HG02759 (cell line): ENCODE results near the gene RIPOR3.
"Not testable (repeated sequence)": the region's sequence is repeated elsewhere in the genome, so short reads cannot be mapped to it uniquely, and the experiment has no call there.

Experiments
- ATAC-seq: cut with Tn5 transposase; IDR thresholded peaks from one replicate; pipeline ENCODE4 v1.9.1; 2021; ENCODE audit warnings: mild to moderate bottlenecking, moderate library complexity; ENCODE audit not compliant: unreplicated experiment

Gene RIPOR3

DNA sequence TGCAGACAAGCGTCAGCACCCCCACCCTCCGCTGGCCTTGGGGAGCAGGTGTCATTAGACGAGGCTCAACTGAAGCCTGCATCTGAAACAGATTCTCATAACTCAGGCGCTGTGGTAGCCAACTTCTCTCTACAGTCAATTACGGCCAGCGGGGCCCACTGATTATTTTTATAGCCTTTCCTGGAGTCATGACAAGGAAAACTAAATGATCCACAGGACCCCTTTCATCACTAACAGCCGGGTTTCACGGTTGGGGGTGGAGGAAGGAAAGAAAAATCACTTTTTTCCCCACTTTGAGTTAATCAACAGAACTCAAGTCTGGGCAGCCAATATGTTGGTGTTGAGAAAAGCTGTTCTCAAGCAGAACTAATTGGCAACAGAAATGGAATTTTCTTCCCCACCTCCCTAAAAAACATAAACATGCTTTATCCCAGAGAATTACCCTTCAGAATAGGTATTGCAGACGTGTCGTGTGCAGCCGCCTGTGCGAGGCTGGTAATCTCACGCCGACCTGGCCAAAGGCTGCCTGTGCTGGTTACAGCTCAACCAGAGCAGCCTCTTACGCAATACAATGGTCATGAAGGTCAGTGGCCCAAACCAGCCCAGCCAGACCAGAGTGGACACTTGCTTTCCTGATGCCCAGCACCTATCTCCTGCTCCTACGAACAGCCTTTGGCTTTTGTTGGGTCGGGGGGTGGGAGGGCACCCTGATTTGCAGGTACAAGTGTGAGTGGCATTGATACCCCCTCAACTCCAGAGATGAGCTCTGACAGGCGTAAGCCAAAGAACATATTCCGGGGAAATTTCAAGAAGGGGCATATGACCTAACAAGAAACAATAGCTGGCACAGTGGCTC lies 11.0 kb downstream of the RIPOR3 start:
- ATAC-seq: no peak

DNA sequence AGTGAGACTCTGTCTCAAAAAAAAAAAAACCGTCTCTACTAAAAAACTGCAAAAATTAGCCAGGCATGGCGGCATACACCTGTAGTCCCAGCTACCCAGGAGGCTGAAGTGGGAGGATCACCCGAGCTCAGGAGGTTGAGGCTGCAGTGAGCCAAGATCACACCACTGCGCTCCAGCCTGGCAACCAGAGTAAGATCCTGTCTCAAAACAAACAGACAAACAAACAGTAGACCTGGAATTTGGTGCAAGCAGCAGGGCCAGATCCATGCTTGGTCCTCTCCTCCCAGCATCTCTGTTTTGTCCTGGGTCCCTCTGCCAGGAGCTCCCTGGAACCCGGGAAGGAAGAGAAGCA lies 11.6 kb downstream of the RIPOR3 start:
- ATAC-seq: no peak

GRCh38 chr20:50678169-50678898 lies 13.0 kb downstream of the RIPOR3 start:
- ATAC-seq: no peak

- no peak for ATAC-seq
Observed at GRCh38 chr20:50676858-50677257, 14.5 kb downstream of the RIPOR3 start.

DNA sequence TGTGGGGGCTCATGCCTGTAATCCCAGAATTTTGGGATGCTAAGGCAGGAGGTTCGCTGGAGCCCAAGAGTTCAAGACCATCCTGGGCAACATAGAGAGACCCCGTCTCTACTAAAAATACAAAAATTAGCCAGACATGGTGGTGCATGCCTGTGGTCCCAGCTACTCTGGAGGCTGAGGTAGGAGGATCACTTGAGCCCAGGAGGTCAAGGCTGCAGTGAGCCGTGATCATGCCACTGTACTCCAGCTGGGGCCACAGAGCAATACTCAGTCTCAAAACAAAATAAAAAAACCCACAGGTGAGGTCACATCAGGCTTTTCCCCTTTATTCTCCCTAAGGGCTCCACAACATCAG lies 15.0 kb downstream of the RIPOR3 start:
- ATAC-seq: not testable (repeated sequence)

DNA sequence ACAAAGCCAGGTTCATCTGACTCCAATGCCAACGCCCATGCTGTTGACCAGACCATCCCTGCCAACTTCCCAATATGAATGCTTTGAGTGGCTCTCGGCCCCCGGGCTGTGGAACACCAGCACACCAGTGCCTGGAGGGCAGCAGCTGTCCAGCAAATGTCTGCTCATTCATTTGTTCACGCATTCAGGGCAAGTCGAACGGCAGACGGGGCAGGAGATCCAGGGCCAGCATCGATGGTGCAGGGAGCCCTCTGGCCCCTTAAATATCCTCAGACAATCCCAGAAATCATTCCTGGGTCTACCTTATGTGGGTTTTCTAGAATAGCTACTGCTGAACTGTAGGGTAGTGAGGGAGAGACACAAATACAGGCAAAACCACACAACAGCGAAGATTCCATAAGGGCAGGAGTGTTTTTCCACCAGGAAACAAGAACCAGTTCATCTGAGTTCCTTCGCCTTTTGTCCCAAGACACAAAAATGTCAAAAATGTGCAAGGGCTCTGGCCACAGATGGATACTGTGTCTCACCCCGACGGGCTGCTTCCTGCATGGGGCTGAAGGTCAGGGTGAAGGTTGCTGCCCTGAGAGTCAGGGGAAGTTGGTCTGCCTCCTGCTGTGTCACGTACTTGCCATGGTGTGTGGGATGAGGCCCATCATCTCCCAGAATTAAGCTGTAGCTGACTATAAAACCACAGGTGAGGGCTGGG lies 15.5 kb downstream of the RIPOR3 start:
- no peak for ATAC-seq

DNA sequence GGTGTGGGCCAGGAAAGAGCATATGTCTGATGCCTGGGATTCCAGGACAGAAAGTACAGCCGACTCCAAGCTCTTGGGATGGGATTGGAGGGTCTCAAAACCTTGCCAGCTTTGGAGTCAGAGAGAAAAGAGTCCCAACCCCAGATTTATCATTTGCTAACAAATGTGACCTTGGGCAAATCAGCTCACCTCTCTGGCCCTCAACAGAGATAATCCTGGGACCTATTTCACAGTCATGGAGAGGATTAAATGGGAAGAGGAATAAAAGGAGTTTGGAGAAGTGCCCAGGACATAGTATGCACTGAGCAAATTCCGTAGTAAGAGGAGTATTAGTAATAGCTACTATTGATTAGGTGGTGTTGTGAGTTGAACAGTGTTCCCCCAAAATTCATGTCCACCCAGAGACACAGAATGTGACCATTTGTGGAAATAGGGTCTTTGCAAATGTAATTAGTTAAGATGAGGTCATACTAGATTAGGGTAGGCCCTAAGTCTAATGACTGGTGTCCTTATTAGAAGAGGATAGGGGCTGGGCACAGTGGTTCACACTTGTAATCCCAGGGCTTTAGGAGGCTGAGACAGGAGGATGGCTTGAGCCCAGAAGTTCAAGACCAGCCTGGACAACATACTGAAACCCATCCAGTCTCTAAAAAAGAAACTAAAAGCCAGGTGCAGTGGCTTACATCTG lies 17.1 kb downstream of the RIPOR3 start:
- no peak for ATAC-seq

GRCh38 chr20:50673466-50674137 lies 17.7 kb downstream of the RIPOR3 start:
- no peak for ATAC-seq

DNA sequence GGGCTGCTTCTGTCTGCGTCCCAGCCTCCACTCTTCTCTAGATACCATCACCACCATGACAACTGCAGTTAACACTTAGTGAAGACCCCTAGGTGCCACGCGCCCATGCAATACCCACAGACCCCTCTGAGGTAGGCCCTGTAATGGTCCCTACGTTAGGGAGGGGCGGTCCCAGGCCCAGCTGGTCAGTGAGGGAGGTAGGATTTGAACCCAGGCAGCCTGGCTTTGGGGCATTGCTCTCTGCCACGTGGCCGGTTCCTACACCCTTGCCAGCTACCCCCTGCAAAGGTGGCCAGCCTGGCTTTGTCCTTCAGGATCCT lies 18.2 kb downstream of the RIPOR3 start:
- no peak for ATAC-seq

DNA sequence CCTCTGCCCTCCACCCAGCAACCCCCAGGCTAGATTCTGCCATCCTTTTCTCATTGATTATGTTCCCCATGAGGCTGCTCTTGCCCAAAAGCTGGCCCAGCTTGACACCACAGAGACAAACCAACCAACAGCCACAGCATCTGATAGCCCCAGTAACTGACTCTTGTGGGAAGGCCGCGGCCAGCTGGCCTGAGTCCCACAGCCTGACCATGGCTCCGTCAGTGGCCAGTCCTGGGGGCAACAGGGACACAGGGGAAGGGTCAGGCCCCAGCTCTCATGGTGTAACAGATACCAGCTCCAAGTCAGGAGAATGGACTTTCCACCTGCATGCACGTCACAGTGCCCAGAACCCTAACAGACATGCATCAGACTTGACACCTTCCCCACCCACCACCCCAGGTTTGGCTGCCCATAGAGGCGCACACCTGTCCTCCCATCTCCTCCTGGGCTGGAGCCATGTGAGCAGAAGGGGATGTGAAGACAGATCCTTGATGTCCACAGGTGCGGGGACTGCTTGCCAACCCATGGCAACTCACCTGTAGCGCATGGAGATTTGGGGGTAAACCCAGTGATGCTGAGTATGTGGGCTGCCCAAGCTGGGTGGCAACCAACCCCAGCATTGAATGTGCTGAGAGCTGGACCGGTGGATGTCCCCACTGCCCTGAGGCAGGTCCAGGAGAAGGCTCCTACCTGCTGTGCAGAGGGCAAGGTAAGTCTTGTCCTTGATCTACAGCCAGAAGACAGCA lies 18.8 kb downstream of the RIPOR3 start:
- ATAC-seq: no peak

- no peak for ATAC-seq
Observed at GRCh38 chr20:50671626-50672025, 19.7 kb downstream of the RIPOR3 start.

GRCh38 chr20:50671010-50671409 lies 20.3 kb downstream of the RIPOR3 start:
- not testable (repeated sequence) for ATAC-seq

DNA sequence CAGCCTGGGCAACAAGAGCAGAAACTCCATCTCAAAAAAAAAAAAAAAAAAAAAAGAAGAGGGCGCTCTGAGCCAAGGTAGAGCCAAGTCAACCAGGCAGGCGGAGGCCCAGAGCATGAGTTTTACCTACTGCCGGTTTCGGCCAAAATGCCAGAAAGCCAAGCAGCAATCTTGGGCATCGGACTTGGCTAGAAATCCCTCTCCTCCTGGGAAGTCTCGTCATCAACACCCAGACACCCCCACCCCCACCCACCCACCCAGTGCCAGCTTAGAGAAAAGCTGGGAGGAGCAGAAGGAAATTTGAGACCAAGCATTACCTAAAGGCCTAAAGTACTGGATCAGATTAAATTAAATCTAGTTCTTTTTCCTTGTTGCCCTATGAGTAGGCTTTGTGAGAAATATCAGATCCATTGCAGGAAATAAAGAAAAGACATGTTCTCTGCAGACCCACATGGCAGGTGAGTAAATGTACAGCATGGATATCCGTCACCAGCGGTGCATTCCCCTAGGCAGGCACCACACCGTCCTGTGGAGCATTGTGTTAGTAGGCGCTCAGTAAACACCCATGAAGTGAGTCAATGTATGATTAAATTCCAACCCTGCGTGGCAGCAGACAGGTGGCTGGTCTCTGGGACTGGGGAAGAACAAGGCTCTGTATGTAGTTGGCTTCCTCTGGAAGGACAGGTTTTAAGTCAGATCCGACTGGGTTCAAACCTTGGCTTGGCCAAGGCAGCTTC lies 21.0 kb downstream of the RIPOR3 start:
- ATAC-seq: no peak

GRCh38 chr20:50668798-50669197 lies 22.5 kb downstream of the RIPOR3 start:
- no peak for ATAC-seq

DNA sequence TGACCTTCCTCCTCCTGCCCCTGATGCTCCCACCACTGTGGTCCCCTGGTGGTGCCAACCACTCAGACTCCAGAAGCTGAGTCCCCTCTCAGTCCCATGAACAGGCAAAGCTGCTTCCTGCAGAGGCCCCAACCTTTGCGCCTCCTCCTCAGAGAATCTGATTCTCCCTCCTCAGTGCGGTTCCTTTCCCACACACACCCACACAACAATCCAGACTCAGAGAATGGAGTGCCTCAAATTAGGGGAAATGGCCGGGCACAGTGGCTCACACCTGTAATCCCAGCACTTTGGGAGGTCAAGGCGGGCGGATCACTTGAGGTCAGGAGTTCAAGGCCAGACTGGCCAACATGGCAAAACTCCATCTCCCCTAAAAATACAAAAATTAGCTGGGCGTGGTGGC lies 23.0 kb downstream of the RIPOR3 start:
- no peak for ATAC-seq

DNA sequence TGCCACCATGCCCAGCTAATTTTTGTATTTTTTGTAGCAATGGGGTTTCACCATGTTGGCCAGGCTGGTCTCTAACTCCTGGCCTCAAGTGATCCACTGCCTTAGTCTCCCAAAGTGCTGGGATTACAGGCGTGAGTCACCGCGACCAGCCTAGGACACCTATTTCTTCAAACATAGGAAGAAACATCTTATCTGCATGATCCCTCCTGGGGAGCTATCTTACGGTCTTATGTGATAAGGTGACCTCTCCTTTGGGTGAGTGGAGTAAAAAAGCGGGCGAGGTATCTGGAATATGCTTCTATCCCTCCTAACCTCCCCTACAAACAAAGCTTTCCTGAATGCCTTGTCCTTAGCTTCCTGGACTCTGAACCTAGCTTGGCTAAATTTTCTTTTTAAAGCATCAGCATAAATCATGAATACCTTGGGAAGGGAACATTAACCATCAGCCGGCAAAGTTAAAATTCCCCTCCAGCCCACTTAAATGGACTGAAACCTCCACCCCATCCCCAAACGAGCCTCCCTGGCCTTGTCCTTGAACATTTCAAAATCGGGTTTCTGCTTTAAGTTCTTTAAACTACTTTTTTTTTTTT lies 24.5 kb downstream of the RIPOR3 start:
- ATAC-seq: no peak

GRCh38 chr20:50664254-50664653 lies 27.1 kb downstream of the RIPOR3 start:
- ATAC-seq: no peak

- ATAC-seq: no peak
Observed at GRCh38 chr20:50663095-50663821, 28.1 kb downstream of the RIPOR3 start.
